ENCODE data around the gene PLXNA1.

- TF ChIP-seq REST (IDR thresholded peaks at IDR 0.05; ENCODE audit: unreplicated experiment) (no peak), CTCF (conservative IDR thresholded peaks at IDR 0.05; ENCODE audit: low read depth in 2 of 2) (no peak), POLR2AphosphoS5 (IDR thresholded peaks at IDR 0.05; ENCODE audit: low read depth) (no peak), EZH2phosphoT487 (IDR thresholded peaks at IDR 0.05; ENCODE audit: unreplicated experiment) (no peak), EZH2 (IDR thresholded peaks at IDR 0.05; ENCODE audit: low read depth, unreplicated experiment) (no peak)
Measured at GRCh38 chr3:126954141-126954842, 28.6 kb upstream of the PLXNA1 start.

All from GM23338 (cell line).